HG03066 (cell line): ENCODE data around the gene XRN1.
"Not testable (repeated sequence)": the region's sequence is repeated elsewhere in the genome, so short reads cannot be mapped to it uniquely, and the experiment has no call there.

ENCODE experiments used
- ATAC-seq: cut with Tn5 transposase; IDR thresholded peaks from one replicate; pipeline ENCODE4 v1.9.1; 2021; ENCODE audit warnings: low read depth; ENCODE audit not compliant: unreplicated experiment

Gene XRN1

DNA sequence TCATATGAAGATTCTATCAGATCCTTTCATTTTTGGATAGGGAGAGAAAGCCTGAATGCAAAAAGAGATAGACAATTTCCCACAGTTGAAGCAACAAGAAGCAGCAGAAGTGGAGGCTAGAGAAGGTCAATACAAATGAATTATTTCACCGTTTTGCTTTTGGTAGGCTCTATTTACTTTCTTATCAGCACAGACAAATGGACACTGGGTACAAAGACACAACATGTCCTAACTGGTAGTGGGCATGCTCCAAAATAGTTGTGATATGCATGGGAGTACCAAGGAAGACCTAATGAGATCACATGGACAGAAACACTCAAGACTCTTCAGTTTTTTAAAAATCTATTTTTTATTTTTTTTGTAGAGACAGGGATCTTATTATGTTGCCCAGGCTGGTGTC, 99.4 kb downstream of the XRN1 start:
- ATAC-seq, result no peak

DNA sequence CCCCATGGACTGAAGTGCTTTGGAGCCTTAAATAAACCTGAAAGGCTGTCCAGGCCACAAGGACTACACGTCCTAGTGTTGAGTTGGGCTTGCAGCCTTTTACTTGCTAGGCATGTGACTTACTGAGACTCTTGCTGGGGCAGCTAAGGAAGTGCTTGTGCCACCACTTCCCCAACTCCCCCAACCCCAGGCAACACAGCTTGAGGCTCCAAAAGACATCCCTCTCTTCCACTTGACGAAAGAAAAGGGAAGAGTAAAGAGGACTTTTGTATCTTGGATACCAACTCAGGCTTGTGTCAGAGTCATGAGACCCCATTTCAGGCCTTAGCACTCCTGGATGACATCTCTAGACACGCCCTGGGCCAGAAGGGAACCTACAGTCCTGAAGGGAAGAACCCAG, 109.8 kb downstream of the XRN1 start:
- ATAC-seq, result no peak

DNA sequence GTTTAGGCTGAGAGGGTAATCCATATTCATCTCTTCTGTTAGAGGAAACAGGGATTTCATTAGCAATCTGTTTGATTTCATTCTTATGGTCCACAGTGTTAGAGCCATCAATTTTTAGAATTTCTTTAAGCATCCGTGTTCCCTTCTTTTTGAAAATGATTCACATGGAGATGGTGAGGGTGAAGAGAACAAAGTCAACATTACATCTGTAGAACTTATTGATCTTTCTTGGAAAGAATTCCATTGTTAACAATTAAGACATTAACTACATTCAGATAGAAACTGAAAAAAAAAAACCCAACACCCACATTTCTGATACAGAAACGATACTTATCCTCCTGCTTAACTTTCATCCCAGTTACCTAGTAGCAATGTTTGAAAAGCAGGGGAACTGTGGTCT, 115.4 kb downstream of the XRN1 start:
- no peak for ATAC-seq

DNA sequence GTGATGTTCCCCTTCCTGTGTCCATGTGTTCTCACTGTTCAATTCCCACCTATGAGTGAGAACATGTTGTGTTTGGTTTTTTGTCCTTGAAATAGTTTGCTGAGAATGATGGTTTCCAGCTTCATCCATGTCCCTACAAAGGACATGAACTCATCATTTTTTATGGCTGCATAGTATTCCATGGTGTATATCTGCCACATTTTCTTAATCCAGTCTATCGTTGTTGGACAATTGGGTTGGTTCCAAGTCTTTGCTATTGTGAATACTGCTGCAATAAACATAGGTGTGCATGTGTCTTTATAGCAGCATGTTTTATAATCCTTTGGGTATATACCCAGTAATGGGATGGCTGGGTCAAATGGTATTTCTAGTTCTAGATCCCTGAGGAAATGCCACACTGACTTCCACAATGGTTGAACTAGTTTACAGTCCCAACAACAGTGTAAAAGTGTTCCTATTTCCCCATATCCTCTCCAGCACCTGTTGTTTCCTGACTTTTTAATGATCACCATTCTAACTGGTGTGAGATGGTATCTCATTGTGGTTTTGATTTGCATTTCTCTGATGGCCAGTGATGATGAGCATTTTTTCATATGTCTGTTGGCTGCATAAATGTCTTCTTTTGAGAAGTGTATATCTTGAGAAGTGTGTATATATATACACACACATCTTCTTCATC, 123.4 kb downstream of the XRN1 start:
- not testable (repeated sequence) for ATAC-seq

DNA sequence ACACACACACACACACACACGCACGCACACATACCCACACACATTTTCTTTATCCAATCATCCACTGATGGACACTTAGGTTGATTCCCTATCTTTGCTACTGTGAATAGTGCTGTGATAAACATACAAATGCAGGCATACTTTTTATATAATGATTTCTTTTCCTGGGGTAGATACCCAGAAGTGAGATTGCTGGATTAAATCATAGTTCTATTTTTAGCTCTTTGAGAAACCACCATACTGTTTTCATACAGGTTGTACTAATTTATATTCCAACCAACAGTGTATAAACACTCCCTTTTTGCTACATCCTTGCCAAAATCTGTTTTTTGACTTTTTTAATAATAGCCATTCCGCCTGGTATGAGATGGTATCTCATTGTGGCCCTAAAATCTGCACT, 127.9 kb downstream of the XRN1 start:
- no peak for ATAC-seq

DNA sequence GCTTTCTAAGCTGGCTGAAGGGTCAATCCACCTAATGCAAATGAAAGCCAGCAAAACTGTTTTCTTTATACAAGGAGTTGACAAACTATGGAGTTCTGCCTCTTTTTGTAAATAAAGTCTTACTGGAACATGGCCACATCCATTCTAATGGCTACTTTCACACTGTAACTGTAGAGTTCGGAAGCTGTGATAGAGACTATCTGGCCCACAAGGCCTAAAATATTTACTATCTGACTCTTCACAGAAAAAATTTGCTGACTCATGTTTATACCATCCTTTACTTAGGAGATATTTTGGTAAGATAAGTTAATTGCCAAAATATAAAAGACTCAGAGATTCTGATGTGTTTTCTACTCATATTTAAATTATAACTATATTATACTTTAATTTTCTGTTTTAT, 128.7 kb downstream of the XRN1 start:
- ATAC-seq, result no peak

DNA sequence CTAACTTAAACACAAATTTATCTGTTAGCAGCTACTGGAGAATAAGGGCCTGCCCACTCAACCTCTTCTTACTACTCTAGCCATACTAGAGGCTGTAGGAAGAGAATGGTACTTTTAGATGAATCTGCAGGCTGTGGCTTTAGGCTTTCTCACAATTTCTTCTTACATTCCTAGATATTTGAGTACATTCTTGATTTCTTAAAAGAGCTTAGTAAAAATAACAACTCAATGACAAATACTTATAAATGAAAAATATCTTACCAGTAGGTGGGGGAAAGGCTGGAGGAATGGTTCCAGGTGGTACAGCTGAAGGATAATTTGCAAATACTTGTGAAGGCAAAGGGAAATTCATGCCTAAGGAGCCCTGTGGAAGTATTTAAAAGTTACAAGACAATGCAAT, 129.5 kb downstream of the XRN1 start:
- no peak for ATAC-seq

DNA sequence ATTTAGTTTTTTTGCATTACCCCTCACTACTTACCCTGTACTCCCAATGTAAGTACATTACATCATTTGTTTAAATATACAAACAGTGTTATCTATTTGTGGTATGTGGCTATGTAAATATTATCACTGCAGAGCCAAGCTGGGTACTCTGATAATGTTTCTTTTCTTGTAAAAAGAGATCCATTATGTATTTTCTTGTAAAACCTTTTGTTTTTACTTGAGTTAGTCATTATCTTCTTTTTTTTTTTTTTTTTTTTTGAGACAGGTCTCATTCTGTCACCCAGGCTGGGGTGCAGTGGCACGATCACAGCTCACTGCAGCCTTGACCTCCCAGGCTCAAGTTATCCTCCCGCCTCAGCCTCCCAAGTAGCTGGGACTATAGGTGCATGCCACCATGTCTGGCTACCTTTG, 131.9 kb downstream of the XRN1 start:
- not testable (repeated sequence) for ATAC-seq

DNA sequence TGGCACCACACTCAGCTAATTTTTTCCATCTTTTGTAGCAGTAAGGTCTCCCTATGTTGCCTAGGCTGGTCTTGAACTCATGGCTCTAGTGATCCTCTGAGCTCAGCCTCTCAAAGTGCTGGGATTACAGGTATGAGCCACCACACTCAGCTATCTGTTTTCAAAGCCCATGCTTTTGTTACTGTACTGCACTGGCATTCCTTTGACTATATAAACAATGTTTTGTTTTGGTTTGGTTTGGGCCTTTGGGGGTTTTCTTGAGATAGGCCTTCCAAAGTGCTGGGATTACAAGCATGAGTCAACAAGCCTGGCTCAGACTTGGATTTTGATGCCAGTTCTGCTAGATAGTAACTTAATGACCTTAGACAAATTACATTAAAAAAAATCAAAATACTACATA, 132.8 kb downstream of the XRN1 start:
- ATAC-seq, result no peak

DNA sequence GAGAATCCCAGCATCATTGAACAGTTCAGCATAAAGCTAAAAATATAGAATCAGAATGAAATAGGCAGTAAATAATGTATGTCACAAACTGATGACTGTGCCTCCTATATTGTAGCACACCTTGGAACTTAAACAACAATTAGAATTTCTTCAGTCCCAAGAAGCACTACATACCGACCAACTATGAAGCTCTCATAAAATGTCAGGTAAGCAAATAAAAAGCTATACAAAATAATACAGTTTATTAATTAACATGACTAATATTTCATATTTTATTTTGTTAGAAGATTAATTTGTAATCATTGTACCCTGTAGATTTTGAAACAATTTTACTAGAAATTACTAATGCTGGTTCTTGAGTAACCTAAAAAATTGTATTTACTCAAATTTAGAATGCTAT, 137.4 kb downstream of the XRN1 start:
- no peak for ATAC-seq

DNA sequence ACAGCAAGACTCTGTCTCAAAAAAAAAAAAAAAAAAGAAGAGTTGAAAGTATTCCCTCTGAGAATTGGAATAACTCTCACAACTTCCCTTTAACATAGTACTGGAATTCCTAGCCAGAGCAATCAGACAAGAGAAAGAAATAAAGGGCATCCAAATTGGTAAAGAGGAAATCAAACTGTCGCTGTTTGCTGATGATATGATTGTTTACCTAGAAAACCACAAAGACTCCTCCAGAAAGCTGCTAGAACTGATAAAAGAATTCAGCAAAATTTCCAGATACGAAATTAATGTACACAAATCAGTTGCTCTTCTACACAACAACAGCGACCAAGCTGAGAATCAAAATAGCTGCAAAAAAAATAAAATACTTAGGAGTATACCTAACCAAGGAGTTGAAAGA, 145.0 kb downstream of the XRN1 start:
- ATAC-seq, result not testable (repeated sequence)

DNA sequence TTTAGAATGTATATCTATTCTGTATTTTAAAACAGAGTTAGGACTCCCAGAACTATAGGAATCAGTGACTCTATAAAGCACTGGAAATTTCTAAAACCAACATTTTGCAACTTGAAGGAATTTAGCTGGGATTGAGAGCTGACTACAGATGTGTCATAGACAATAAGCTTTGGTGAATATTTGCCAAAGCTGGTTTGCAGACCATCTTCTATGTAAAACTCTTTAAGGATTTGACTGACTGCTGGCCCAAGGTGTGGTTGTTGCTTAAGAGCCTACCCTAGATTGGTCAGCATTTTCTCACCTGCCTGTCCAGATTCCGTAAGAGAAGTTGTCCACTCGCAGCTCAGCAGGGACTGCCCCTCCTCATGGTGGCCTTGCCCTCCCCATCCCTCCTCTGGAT, 149.2 kb downstream of the XRN1 start:
- no peak for ATAC-seq

DNA sequence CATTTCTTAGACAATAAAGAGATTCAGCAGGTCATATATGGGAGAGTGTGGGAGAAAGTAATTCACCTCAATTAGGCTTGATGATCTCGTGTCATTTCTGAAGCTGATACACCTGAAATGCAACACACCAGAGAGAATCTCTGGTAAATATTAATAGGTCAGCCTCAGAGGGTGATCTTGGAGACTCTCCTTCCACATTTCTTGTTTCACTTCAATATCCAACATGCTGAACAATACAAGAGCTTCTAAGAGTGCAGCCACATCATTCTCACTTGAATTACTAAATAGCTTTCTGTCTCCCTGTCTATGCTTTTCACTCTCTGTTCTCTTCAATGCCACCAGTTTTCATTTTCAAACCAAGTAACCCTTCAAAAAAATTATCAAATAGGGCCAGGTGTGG, 151.3 kb downstream of the XRN1 start:
- no peak for ATAC-seq

DNA sequence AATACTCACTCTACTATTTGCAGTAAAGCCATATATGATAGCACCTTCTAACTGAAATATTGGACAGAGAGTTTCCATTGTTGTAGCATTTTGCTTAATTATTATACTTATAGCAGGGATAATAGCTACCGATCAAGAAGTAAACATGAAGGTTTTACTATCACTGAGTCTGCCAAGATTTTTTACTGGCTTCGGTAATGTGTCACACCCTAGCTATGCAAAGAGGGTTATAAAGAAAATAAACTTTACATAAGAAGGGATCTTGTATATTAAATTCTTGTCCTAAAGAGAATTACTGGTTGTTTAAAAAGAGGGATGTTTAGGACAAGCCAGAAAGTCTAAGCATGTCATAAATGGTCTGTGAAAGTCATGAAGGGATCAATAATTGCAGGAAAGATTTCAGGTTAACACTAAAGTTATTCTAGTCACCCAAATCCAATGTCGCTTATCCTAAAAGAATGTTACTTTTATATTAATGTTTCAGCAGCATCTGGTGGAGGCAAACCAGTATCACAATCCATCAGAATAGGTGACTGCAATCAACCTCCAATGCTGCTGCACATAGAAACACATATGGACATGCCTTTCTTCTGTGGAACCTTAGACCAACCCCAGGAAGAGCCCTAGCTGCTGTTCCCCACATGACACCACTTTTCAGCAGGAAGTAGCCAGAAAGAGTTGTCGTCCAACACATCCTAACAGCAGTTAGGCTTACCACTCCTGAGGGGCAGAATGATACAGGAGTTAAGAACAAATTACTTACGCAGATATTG, 159.8 kb downstream of the XRN1 start:
- ATAC-seq, result no peak

DNA sequence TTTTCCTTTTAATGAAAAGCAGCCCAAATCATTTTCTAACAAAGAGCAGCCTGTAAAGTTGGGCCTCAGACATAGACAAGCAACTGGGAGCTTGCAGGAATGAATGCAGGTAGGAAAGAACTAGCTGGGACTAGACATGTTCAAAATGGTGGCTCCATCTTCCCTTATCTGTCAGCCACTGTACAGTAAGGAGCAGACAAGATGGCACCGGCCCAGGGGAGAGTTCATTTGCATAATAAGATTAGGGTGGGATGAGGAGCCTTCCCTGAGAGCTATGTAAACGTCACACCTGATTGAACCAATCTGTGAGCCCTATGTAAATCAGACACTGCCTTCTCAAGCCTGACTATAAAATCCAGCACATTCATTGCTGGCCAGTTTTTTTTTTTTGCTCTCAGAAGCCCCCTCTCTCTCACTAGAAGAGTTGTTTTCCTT, 162.7 kb downstream of the XRN1 start:
- no peak for ATAC-seq

DNA sequence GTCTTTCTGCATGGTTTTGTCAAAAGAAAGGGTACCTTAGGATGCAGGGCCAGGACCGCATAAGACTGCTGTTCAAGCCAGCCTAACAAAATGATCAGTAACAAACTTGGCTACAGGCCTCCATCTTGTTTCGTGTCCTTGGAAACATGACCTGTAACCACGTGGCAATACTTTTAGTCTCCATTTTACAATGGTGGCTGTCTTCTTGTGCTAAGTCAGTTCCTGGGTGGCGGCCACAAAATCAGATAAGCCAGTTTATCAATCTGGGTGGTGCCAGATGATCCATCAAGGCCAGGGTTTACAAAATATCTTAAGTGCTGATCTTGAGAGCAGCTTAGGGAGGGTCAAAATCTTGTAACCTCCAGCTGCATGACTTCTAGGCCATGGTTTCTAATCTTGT, 165.3 kb downstream of the XRN1 start:
- ATAC-seq, result no peak

DNA sequence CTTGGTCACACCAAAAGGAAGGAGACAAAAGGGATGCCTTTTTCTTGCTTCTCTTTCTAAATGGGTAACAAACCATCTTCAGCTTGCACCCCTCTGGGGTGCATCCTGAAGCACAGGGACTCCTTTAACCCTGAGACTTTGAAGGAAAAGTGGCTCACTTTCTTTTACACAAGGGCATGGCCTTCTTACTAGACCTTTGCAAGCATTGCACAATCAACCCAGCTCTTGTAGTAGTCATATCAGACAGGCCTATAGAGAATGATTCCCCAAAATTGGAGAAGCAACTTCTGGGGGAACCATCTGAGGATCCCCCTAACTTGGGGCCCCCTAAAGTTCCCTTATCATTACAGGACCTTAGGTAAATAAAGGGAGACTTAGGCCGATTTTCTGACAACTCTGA, 166.4 kb downstream of the XRN1 start:
- no peak for ATAC-seq

DNA sequence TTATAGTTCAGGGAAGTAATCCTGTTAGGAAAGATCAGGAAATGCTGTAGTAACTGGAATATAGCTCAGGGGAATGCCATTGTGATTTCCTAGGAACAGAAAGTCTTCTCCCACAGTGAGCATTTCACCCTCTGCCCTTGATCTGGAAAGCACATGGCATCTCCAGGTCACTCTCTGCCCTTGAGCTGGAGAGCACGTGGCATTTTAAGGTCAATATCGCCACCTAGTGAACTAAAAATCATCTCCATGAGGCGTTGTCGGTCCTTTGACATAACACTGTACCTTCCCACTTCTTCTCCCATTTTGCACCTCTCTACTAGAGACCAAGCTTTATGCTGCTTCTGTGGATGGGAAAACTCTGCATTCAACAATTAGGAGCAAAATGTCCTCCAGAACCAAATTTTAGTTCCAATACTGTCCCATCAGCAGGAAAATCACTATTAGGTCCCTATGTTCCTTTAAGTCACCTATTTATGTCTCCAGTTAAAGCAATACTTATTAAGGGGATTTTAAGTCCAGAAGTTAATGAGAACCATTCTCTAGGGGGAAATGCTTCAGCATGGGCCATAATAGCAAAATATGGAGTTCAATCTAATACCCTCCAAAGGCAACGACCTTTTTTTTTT, 167.8 kb downstream of the XRN1 start:
- peak; percentile 95 for ATAC-seq

DNA sequence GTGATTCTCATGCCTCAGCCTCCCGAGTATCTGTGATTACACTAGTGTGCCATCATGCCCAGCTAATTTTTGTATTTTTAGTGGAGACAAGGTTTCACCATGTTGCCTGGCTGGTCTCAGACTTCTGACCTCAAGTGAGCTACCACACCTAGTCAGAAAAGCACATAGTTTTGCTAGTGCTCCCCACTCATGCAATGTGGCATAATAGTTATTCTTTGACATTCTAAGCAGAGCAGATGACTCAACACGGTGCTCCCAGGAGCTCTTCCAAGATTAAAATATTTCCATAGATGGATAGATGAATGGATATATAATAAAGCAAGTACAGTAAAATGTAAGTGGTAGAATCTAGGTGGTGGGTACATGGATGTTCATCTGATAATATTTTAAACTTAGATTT, 169.4 kb downstream of the XRN1 start:
- ATAC-seq, result no peak

DNA sequence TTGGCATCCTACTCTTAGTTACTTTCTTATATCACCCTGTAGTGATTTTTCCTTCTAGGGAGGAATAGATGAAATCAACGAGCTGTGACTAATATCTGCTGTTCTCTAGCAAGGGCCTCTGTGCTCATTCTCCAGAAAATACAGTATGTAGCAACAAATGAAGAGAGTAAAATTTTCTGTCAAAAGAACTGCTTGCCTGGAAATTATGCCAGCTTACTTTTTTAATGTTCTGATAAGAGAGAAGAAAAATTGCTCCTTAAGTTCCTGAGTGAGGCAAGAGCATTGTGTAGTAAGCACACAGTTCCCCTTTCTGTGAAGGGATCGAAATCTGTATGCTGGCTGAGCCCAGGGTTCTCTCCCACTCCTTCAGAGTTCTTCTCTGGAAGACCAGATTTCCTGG, 171.1 kb downstream of the XRN1 start:
- ATAC-seq, result no peak

DNA sequence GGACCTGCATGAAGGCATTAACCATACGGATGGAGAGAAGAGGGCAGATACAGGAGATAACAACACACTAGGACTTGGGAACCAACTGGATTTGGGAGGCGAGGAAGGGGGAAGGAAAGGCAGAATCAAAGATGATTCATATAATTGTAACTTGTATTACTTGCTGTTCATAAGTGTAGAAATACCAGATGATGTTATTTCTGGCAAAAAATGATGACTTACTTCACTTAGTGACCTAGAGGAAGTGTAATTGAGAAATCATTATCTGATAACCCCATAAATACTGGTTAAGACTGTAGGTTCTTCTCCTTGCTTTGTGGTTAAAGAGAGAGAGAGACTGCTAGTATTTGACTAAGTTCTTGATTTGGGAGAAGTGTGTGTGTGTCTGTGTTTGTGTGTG, 172.0 kb downstream of the XRN1 start:
- ATAC-seq, result no peak

DNA sequence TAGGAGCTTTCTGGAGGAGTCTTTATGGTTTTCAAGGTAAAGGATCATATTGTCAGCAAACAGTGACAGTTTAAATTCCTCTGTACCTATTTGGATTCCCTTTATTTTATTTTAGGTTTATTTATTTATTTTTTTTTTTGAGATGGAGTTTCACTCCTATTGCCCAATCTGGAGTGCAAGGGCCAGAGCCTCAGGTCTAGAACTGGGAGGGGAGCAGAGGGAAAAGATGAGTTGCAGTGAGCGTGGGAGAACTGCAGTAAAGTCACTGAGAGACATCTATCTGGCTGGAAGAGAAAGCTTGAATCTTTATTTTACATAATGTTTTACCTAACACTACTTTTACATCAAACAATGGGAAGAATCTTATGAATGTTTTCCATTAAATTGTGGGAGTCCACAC, 172.9 kb downstream of the XRN1 start:
- ATAC-seq, result no peak
